Gastroesophageal sphincter (tissue), 4 donors: ENCODE results near the gene SPATA32. TPM values are rescaled to one million over a fixed set of nuclear protein-coding genes. Genes with fewer than 3 reads are reported as not detected.
A peak's percentile ranks its signal among the peaks of the same experiment; 100 is the strongest.

ENCODE experiments used
- ATAC-seq: fragments of 150-250 bp; one replicate; pipeline ENCODE4 v1.9.1; 2016; ENCODE audit warnings: mild to moderate bottlenecking, moderate library complexity
- H3K27ac ChIP-seq, 4 donors: fragments of 200-600 bp; sonication (generic) in 3 of 4; 1 replicate in 3 of 4; 2 replicates in 1 of 4; pipeline ENCODE4 v1.5.1; 2016 to 2019
- H3K27me3 ChIP-seq: fragments of 200-600 bp; sonication (generic); one replicate; pipeline ENCODE4 v1.5.1; 2019
- H3K36me3 ChIP-seq, 2 donors: fragments of 200-600 bp; sonication (generic); one replicate each; pipeline ENCODE4 v1.5.1; 2019; ENCODE audit warnings: control low read depth in 1 of 2
- H3K4me1 ChIP-seq, 3 donors: fragments of 200-600 bp; sonication (generic); 1 replicate in 2 of 3; 2 replicates in 1 of 3; pipeline ENCODE4 v1.5.1; 2016 to 2019; ENCODE audit warnings: control low read depth in 2 of 3
- H3K4me3 ChIP-seq, 2 donors: fragments of 200-600 bp; sonication (generic); one replicate each; pipeline ENCODE4 v1.5.1; 2019; ENCODE audit warnings: mild to moderate bottlenecking in 1 of 2, moderate library complexity in 1 of 2
- H3K9me3 ChIP-seq, 3 donors: fragments of 200-600 bp; sonication (generic); one replicate each; pipeline ENCODE4 v1.5.1; 2017 to 2019; ENCODE audit warnings: control low read depth in 2 of 3
- EP300 ChIP-seq: sonication (generic); formaldehyde crosslinking; IDR thresholded peaks from one replicate; pipeline ENCODE4 v1.6.1; 2017; ENCODE audit warnings: antibody characterized with exemption, mild to moderate bottlenecking
- POLR2A ChIP-seq, 2 donors: fragments of 450-650 bp; IDR thresholded peaks; one replicate each; pipeline ENCODE4 v1.6.1; 2017; ENCODE audit warnings: antibody characterized with exemption in 2 of 2, mild to moderate bottlenecking in 2 of 2, moderate library complexity in 1 of 2
- POLR2AphosphoS5 ChIP-seq: sonication (generic); formaldehyde crosslinking; IDR thresholded peaks from one replicate; pipeline ENCODE4 v1.6.1; 2017; ENCODE audit warnings: antibody characterized with exemption
- WGBS, 2 donors: methylation state at CpG; one replicate each; pipeline ENCODE4 v1.1.5; 2018; ENCODE audit warnings: low coverage in 1 of 2; 5-methylcytosine and 5-hydroxymethylcytosine counted together
- total RNA-seq, 4 donors: library from RNA; depleted of rRNA; stranded (reverse); fragments of >200 nt; gene quantifications; one replicate each; pipeline ENCODE4 v1.1.0, GENCODE V29; 2016
- TF ChIP-seq, protein P1 (sequence below), 4 experiments: fragments of 200-600 bp in 2 of 4; fragments of 450-650 bp in 2 of 4; sonication (generic) in 1 of 4; IDR thresholded peaks; one replicate each; pipeline ENCODE4 v1.5.1; 2017 to 2019; ENCODE audit warnings: antibody characterized with exemption in 4 of 4, mild to moderate bottlenecking in 2 of 4, moderate library complexity in 2 of 4

SPATA32 gene
- total RNA-seq, 4 donors from 2014 or later: not detected

DNA sequence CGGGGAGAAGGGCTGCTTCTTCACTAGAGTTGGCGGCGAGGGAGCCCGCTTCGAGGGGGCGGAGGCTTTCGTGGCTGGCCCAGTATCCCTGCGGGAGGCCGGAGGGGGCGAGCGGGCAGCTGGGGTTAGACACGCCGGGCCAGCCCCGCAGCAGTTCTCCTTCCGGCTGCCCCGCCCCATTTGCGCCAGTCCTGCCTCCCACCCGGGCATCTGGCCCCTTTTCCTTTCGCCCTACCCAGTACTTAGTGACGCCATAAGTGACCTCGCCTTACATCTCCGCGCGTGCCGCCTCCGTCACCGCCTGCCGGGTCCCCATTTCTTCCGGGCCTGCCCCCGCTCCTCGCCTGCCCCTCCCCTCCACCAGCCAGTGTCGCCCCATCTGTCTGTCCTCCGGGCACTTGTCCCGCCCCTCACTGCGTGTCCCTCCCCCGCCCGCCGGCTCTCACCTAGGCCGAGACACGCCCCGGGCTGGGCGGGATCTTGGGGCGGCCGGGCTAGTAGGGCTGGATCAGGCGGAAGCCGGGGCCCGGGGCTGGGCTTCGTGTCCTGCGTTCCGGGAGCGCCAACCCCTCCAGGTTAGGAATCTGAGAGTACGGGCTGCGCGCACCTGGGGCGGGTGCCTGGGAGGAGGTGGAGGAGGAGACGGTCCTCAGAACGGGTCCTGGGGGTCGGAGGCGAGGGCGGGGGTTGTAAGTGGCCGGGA, 14.3 kb downstream of the SPATA32 start:
- no peak for TF ChIP-seq POLR2AphosphoS5
- peak in 1 of 2 donors; percentile 12 for TF ChIP-seq POLR2A (IDR thresholded peaks at IDR 0.05)
- 0 to 6% methylated on average over 3 to 5 of the region's 61 CpGs for WGBS, 2 donors
- Histone ChIP-seq H3K9me3 (no peaks in the 10 kb centered on the region), H3K4me1 (peaks cover 0 to 22% (median 9%) of the 10 kb centered on the region in 3 donors), H3K27ac (peak overlapping the region in 3 of 4 donors; percentile 65 to 76 (median 69)), H3K27me3 (no peaks in the 10 kb centered on the region), H3K4me3 (peak overlapping the region; percentile 41 to 66), H3K36me3 (peaks cover 0 to 29% of the 10 kb centered on the region in 2 donors)
- ATAC-seq: peak; percentile 85

DNA sequence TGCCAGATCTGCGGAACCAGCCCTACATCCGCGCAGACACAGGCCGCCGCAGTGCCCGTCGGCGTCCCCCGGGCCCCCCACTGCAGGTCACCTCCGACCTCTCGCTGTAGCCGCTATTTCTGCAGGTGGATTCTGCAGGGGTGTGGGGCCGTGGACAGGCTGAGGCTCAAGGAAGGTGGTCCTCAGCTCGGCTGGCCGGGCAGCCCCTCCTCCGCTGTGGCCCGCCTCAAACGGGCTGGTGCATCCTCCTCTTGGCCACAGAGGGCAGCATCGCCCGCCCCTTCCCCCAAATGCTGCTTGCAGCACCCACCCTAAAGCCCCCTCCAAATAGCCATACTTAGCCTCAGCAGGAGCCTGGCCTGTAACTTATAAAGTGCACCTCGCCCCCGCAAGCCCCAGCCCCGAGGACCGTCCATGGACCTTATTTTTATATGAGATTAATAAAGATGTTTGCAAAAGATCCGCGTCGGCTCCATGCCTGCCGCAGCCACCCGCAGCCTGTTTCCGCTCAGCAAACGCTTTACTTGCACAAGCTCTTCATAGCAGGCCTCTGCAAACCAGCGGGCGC, 14.9 kb downstream of the SPATA32 start:
- peak overlapping the region; percentile 41 to 66 for H3K4me3 ChIP-seq
- ATAC-seq: no peak
- WGBS, 2 donors: no CpG with 5 or more reads among the region's 33 CpGs

DNA sequence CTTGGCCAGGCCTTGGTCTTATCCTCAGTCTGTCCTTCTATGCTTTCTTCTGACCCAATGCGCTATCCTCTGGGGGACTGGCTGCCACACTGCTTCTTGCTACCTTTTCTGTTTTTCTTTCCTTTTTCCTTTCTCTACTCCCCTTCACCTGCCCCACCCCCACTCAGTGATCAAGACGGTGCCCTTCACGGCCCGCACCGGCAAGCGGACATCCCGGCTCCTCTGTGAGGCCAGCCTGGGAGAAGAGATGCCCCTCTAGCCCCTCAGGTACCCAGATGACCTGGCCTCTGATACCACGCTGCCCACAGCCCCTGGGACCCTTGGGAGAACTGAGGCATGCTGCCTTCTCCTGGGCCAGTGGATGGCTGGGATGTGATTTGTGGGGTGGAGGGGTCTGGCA, 15.6 kb downstream of the SPATA32 start:
- H3K4me1 ChIP-seq: peaks cover 0 to 31% (median 10%) of the 10 kb centered on the region in 3 donors
- no peak for ATAC-seq
- TF ChIP-seq, protein P1, sequence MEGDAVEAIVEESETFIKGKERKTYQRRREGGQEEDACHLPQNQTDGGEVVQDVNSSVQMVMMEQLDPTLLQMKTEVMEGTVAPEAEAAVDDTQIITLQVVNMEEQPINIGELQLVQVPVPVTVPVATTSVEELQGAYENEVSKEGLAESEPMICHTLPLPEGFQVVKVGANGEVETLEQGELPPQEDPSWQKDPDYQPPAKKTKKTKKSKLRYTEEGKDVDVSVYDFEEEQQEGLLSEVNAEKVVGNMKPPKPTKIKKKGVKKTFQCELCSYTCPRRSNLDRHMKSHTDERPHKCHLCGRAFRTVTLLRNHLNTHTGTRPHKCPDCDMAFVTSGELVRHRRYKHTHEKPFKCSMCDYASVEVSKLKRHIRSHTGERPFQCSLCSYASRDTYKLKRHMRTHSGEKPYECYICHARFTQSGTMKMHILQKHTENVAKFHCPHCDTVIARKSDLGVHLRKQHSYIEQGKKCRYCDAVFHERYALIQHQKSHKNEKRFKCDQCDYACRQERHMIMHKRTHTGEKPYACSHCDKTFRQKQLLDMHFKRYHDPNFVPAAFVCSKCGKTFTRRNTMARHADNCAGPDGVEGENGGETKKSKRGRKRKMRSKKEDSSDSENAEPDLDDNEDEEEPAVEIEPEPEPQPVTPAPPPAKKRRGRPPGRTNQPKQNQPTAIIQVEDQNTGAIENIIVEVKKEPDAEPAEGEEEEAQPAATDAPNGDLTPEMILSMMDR (IDR thresholded peaks at IDR 0.05): no peak
- TF ChIP-seq EP300: no peak
- no peak for TF ChIP-seq POLR2A (IDR thresholded peaks at IDR 0.05)
- no peak for TF ChIP-seq POLR2AphosphoS5
- peaks cover 0 to 31% of the 10 kb centered on the region in 2 donors for H3K36me3 ChIP-seq
- WGBS, 2 donors: 59% methylated on average over 6 of the region's 8 CpGs; no CpG with 5 or more reads in 1 of the 2 donors
- no peaks in the 10 kb centered on the region for H3K9me3 ChIP-seq
- H3K27ac ChIP-seq: peak overlapping the region in 1 of 4 donors; percentile 76
- peaks cover 6% of the 10 kb centered on the region for H3K27me3 ChIP-seq
- no peak overlapping the region for H3K4me3 ChIP-seq

More for the DNA sequence above, 14.9 kb downstream of the SPATA32 start:
- no peaks in the 10 kb centered on the region for H3K9me3 ChIP-seq
- H3K36me3 ChIP-seq: peaks cover 0 to 29% of the 10 kb centered on the region in 2 donors
- TF ChIP-seq, protein P1 (IDR thresholded peaks at IDR 0.05): peak in 2 of 4 experiments; percentile 30 to 64
- no peak for TF ChIP-seq POLR2A (IDR thresholded peaks at IDR 0.05)
- H3K27me3 ChIP-seq: peaks cover under 1% of the 10 kb centered on the region
- peaks cover 0 to 25% (median 9%) of the 10 kb centered on the region in 3 donors for H3K4me1 ChIP-seq
- H3K27ac ChIP-seq: peak overlapping the region in 3 of 4 donors; percentile 65 to 76 (median 69)

DNA sequence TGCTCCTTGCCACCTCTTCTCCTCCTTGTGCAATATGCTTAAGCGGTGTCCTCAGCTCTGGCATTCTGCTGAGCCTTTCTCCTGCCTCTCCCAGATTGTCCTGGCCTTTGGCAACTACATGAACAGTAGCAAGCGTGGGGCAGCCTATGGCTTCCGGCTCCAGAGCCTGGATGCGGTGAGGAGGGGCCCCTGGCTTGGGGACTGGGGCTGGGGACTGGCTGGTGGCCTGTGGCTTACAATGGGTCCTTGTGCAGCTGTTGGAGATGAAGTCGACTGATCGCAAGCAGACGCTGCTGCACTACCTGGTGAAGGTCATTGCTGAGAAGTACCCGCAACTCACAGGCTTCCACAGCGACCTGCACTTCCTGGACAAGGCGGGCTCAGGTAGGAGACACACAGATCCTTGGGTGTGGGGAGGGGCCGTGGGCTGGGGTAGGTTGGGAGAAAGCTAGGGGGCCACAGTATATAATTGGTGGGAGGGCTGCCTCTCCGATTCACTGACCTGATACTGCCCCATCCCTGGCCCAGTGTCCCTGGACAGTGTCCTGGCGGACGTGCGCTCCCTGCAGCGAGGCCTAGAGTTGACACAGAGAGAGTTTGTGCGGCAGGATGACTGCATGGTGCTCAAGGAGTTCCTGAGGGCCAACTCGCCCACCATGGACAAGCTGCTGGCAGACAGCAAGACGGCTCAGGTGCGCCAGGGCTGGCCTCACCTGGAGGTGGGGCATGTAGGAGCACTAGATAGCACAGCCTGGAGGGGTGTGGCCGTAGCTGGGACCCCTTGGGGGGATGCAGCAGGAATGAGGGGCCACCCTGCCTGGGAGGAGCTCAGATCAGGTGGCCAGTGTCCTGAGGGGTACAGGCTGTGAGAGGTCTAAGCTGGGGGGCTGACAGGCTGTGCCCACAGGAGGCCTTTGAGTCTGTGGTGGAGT, 16.9 kb downstream of the SPATA32 start:
- H3K36me3 ChIP-seq: peaks cover 0 to 42% of the 10 kb centered on the region in 2 donors
- H3K27me3 ChIP-seq: peaks cover 20% of the 10 kb centered on the region
- no peak for ATAC-seq
- no peak overlapping the region for H3K4me3 ChIP-seq
- no peaks in the 10 kb centered on the region for H3K9me3 ChIP-seq
- peaks cover 0 to 44% (median 16%) of the 10 kb centered on the region in 3 donors for H3K4me1 ChIP-seq
- TF ChIP-seq EP300 (no peak), POLR2AphosphoS5 (no peak), POLR2A (IDR thresholded peaks at IDR 0.05) (no peak)
- TF ChIP-seq, protein P1 (IDR thresholded peaks at IDR 0.05): no peak
- no peak overlapping the region for H3K27ac ChIP-seq
- no CpG with 5 or more reads among the region's 21 CpGs for WGBS, 2 donors

DNA sequence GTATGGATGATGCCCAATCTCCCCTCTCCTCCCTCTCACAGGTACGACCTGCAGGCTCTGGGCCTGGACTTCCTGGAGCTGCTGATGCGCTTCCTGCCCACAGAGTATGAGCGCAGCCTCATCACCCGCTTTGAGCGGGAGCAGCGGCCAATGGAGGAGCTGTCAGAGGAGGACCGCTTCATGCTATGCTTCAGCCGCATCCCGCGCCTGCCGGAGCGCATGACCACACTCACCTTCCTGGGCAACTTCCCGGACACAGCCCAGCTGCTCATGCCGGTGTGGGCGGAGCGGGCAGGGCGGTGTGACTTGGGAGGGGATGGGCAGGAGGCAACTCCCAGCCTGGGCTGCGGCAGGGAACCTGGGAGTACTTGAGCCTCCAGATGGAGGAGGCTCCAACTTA, 18.1 kb downstream of the SPATA32 start:
- H3K27ac ChIP-seq: no peak overlapping the region
- ATAC-seq: no peak
- WGBS, 2 donors: no CpG with 5 or more reads among the region's 18 CpGs

More for the DNA sequence above, 18.1 kb downstream of the SPATA32 start:
- no peak overlapping the region for H3K4me3 ChIP-seq
- H3K36me3 ChIP-seq: peaks cover 0 to 42% of the 10 kb centered on the region in 2 donors
- no peaks in the 10 kb centered on the region for H3K9me3 ChIP-seq
- TF ChIP-seq, protein P1 (IDR thresholded peaks at IDR 0.05): no peak
- TF ChIP-seq EP300 (no peak), POLR2A (IDR thresholded peaks at IDR 0.05) (no peak), POLR2AphosphoS5 (no peak)
- H3K27me3 ChIP-seq: peaks cover 32% of the 10 kb centered on the region
- peaks cover 0 to 46% (median 16%) of the 10 kb centered on the region in 3 donors for H3K4me1 ChIP-seq
